DMS153 (cell line): ENCODE data around the gene KBTBD12.
A peak's percentile ranks its signal among the peaks of the same experiment; 100 is the strongest.

Experiments used
- DNase-seq: peaks from one replicate; lab custom pipeline; 2025; lab: John Stamatoyannopoulos, UW

The KBTBD12 gene

GRCh38 chr3:127953091-127954035 lies 38.3 kb downstream of the KBTBD12 start:
- DNase-seq, result peak; percentile 25

- DNase-seq, result no peak
Measured at GRCh38 chr3:127954640-127955039, 39.6 kb downstream of the KBTBD12 start.

GRCh38 chr3:127955728-127956127 lies 40.7 kb downstream of the KBTBD12 start:
- DNase-seq, result no peak

GRCh38 chr3:127959041-127959440 lies 44.0 kb downstream of the KBTBD12 start:
- DNase-seq, result no peak

DNA sequence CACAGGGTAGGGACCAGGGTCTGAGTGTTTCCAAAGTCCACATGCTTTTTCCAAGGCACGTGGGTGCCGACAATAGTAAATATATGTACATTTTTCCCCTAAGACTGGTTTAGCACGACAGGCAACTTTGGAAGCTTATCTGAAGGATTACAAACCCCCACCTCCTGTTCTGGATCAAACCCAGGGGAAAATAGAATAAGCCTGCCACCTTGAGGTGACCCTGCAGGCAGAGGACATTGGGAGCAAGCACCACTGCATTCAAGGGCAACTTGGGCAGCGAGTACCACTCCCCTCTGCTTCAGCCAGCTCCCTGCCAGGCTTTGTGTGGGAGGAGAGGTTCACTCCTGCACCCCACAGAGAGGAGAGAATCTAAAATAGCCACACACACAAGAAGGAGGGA lies 44.8 kb downstream of the KBTBD12 start:
- peak; percentile 48 for DNase-seq

GRCh38 chr3:127960421-127960965 lies 45.5 kb downstream of the KBTBD12 start:
- no peak for DNase-seq

GRCh38 chr3:127961124-127961523 lies 46.1 kb downstream of the KBTBD12 start:
- no peak for DNase-seq

- peak; percentile 35 for DNase-seq
Measured at GRCh38 chr3:127961963-127962362, 46.9 kb downstream of the KBTBD12 start.

- no peak for DNase-seq
Measured at GRCh38 chr3:127962937-127963336, 47.9 kb downstream of the KBTBD12 start.

- DNase-seq, result peak; percentile 73
Measured at GRCh38 chr3:127964053-127964452, 49.0 kb downstream of the KBTBD12 start.

DNA sequence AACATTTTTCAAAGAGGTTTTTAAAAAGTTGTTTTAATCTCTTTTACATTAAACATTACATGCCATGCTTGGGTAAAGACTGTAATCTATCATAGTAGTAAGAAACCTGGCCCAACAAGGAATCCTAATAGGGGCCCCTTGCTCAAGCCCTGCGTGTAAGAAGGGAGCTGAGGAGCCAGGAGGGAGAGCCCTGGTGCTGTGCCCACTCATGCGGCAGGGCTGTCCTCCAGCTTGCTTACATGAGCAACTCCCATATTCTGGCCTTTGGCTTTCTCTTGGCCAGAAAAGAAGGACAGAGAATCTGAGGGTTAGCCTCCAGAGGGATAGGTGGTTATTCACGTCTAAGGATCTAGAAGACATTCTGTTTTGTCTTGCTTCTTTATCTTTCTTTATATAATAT lies 49.8 kb downstream of the KBTBD12 start:
- no peak for DNase-seq

- no peak for DNase-seq
Measured at GRCh38 chr3:127967316-127967715, 52.3 kb downstream of the KBTBD12 start.

DNA sequence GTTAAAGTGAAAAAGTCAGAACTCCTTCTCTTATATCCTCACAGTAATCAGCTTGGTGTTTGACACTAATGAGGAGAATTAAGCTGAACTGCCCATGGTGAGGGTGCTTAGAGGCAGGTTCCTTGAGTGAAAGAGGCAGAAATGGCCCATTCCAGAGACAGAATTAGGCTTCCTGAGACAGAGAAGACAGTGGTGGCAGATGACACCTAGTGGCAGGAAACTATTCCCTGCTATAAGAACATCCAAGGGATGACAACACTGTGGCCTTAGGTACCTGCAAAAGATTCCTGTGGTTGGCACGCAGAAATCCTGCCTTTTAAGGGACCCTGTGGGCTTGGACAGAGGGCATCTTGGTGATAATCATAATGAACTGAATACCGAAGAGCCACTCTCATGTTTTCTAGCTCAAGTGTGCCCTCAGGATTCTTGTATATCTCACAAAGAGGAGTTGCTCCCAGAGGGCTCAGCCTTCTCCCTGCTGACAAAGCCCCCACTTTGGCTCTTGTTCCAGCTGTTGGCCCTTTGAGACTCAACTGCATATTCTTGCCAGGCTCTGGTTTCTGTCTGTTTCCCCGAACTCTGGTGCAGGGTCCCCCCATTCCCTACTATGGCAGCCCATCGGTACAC lies 56.0 kb downstream of the KBTBD12 start:
- DNase-seq, result peak; percentile 49

GRCh38 chr3:127974226-127974625 lies 59.2 kb downstream of the KBTBD12 start:
- DNase-seq, result no peak

DNA sequence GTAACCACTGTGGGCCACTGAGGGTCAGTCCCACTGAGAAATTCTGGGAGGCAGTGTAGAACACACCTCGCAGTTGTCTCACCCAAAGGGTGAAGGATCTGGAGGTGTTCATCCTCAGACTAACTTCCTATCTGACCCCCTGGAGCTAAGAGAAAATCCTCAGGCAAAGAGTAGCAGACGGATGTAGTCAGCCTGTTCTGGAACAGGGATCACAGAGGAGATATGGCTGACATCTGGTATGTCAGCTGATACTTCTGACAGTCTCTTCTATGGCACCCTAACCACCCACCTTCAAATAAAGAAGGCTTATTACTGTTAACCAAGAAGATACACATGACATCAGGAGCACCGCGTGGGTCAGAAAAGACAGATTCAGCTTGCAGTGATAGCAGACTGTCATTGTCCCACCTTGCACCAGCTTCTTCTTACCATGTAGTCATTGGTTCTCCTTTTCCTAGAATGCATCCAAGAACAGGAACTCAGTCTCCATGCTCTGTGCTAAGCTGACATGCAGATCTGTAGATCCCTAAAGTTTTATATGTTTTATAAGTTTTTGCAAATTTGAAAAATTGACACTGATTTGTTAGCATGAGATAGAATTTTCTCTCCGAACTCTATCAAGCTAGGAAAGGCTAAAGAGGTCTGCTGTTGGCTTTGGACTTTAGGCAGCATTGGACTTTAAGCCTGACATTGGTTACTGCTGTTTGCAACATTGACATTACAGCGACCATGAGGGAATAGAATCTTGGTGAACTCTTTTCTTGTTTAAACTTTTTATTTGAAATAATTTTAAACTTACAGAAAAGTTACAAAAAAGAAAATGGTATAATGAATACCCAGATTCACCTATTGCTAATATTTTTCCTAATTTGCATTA lies 60.4 kb downstream of the KBTBD12 start:
- DNase-seq, result no peak

- no peak for DNase-seq
Measured at GRCh38 chr3:127978636-127979035, 63.6 kb downstream of the KBTBD12 start.

DNA sequence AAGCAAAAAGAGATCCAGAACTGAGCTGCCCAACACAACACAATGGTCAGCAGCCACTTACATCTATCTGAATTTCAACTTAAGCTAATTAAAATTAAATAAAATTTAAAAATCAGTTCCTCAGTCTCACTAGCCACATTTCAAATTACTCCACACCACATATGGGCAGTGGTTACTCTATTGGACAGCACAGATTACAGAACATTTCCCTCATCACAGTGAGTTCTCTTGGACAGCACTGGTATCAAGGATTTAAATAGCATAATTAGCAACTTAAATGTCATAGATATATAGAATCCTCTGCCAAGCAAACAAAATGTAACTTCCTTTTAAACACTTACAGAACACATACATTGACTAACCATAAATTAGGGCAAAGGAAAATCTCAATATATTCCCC lies 64.4 kb downstream of the KBTBD12 start:
- no peak for DNase-seq

- DNase-seq, result no peak
Measured at GRCh38 chr3:127981097-127981496, 66.1 kb downstream of the KBTBD12 start.

DNA sequence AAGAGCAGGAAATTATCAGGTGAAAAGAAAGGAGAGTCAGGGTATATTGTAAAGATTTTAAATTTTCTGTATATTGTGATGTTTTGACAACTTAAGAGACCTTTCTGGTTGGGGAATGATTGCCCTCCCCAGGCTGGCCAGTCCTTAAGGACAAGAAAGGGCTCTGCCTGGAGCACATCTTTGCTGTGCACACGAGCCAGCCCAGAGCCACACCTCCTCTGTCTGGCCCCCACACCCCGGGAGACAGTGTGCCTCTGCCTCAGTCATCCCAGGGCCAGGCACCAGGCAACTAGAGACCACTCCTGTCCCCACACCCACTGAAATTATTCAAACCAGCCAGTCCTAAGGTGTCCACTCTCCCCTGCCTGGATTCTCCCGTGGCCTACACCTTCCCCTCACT lies 67.1 kb downstream of the KBTBD12 start:
- no peak for DNase-seq

DNA sequence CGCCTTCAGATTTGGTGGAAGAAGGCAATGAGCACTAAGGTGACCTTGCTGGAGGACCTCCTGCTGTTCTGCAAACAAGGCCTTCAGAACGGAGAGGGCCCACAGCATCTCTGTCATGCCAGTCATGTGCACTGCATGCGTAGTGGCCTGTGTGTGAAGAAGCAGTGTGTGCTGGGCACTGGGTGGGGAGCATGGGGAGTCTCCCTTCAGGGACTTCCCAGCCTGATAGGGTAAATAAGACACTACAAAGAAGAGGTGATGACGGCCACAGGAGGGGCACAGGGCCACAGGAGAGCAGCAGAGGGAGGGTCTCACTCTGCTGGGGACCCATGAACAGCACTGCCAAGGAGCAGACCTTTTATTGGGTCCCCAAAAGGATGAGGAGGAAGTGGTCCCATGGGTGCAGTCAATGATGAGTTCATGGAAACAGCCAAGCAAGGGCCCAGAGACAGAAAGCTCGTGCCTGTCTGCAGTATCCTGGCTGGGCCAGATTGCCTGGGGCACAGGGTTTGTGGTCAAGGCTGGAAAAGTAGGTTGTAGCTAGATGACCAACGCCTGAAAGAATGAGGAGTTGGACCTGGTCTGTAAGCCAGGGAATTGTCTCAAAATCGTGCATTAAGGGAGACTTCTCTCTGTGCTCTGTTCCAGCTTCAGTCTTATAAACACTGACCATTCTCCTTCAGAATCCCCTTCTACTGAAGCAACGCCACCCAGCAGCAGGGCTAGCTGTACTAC lies 69.4 kb downstream of the KBTBD12 start:
- DNase-seq, result no peak

DNA sequence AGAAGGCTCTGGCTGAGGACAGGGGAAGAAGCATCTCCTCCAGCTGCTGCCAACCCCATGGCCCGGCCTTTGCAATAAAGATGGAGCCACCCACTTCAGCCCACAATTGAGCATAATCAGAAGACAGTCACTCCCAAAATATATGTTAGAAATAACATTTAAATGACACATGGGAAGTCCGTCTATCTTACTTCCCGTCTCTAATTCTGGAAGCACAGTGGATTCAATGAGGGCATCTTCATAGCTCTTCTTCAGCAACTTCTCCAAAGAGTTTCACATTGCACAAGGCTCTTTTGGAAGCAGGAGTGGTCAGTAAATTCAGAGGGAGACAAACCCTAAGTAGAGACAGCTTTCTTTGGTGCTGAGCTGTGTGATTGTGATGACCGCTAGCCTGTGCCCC lies 70.2 kb downstream of the KBTBD12 start:
- no peak for DNase-seq
